ENCODE data around the gene MTMR3.

DNA sequence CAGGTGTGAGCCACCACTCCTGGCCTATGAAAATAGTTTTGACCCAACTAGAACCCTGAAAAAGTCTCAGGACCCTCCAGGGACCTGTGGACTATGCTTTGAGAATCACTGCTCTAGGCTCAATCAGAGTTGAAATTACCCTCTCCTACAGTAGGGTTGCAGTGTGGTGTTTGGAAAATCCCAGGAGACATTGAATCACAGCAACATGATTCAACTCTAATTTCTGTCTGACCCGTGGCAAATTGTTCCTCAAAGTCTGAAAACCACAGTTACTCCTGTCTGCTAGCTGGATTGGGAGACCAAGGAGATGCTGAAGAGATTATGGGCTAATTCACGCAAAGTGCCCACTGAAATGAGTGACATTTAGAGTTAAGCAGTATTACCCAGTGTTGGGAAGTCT, 5.4 kb upstream of the MTMR3 start:
- TF ChIP-seq, protein P1, sequence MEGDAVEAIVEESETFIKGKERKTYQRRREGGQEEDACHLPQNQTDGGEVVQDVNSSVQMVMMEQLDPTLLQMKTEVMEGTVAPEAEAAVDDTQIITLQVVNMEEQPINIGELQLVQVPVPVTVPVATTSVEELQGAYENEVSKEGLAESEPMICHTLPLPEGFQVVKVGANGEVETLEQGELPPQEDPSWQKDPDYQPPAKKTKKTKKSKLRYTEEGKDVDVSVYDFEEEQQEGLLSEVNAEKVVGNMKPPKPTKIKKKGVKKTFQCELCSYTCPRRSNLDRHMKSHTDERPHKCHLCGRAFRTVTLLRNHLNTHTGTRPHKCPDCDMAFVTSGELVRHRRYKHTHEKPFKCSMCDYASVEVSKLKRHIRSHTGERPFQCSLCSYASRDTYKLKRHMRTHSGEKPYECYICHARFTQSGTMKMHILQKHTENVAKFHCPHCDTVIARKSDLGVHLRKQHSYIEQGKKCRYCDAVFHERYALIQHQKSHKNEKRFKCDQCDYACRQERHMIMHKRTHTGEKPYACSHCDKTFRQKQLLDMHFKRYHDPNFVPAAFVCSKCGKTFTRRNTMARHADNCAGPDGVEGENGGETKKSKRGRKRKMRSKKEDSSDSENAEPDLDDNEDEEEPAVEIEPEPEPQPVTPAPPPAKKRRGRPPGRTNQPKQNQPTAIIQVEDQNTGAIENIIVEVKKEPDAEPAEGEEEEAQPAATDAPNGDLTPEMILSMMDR (IDR thresholded peaks at IDR 0.05 in 4 of 5, conservative IDR thresholded peaks at IDR 0.05 in 1 of 5), result no peak
- no peak for TF ChIP-seq POLR2A (IDR thresholded peaks at IDR 0.05)

Data from gastrocnemius medialis (tissue), 4 donors.